Measurements from ENCODE around the gene FAM174B. TPM values are rescaled to one million over a fixed set of nuclear protein-coding genes. Genes with fewer than 3 reads are reported as not detected.

Gene FAM174B
- total and polyA plus RNA-seq, 2 experiments from 2014 or later, result 15.0 to 21.8 TPM

GRCh38 chr15:92625251-92625980, 30.2 kb downstream of the FAM174B start (continued):
- TF ChIP-seq ZNF462 (CRISPR knock-in tag; IDR thresholded peaks at IDR 0.05), result no peak

- TF ChIP-seq CTCF (conservative IDR thresholded peaks at IDR 0.05; ENCODE audit: low read depth in 2 of 2), result no peak
- TF ChIP-seq ZNF462 (CRISPR knock-in tag; IDR thresholded peaks at IDR 0.05), result no peak
- no peak for TF ChIP-seq NANOG (IDR thresholded peaks at IDR 0.05; ENCODE audit: borderline replicate concordance)
- no peak for TF ChIP-seq ETS1 (IDR thresholded peaks at IDR 0.05)
- no peak overlapping the region for H3K4me3 Mint-ChIP-seq
- Histone ChIP-seq H3K4me1 (ENCODE audit: insufficient read depth) (no peaks in the 10 kb centered on the region), H3K79me2 (replicated peaks; ENCODE audit: insufficient read depth) (no peaks in the 10 kb centered on the region), H3K9me2 (ENCODE audit: insufficient read depth) (no peaks in the 10 kb centered on the region), H3K27ac (ENCODE audit: low read depth) (no peak overlapping the region), H3K36me3 (ENCODE audit: insufficient read depth) (no peaks in the 10 kb centered on the region), H3F3A (replicated peaks; ENCODE audit: low read depth) (no peaks in the 10 kb centered on the region), H2AFZ (no peak overlapping the region), H3K4me3 (no peak overlapping the region), H4K20me1 (replicated peaks; ENCODE audit: insufficient read depth) (no peaks in the 10 kb centered on the region; the same call in 1 of the 2 replicates), H3K27me3 (ENCODE audit: insufficient read depth) (no peaks in the 10 kb centered on the region), H3K4me2 (no peak overlapping the region)
- DNase-seq (ENCODE audit: low spot score) (no peak), ATAC-seq (peak; percentile 55)
- H3K27ac Mint-ChIP-seq, result no peak overlapping the region
- H3K4me1 Mint-ChIP-seq, result peaks cover 11% of the 10 kb centered on the region
- H3K9me3 Mint-ChIP-seq, result no peaks in the 10 kb centered on the region
- H3K36me3 Mint-ChIP-seq (ENCODE audit: low read depth), result peaks cover 7% of the 10 kb centered on the region
- H3K27me3 Mint-ChIP-seq (ENCODE audit: insufficient read depth, low read depth, poor library complexity), result no peaks in the 10 kb centered on the region
Observed at GRCh38 chr15:92624401-92624991, 31.1 kb downstream of the FAM174B start.

All from GM23338 (cell line).